Osteoblast (primary cell): ENCODE results near the gene HOXA10. TPM values are rescaled to one million over a fixed set of nuclear protein-coding genes. Genes with fewer than 3 reads are reported as not detected.

Experiments
- DNase-seq: peaks from one replicate; pipeline ENCODE4 v3.0.0; 2011; ENCODE audit warnings: low spot score, mixed read lengths; ENCODE audit not compliant: insufficient read length; ENCODE audit errors: missing footprints
- H2AFZ ChIP-seq: 2 replicates; pipeline ENCODE4 v1.6.0; 2011; ENCODE audit warnings: mild to moderate bottlenecking, low read length
- H3K27ac ChIP-seq: 2 replicates; pipeline ENCODE4 v1.5.1; 2011; ENCODE audit warnings: mild to moderate bottlenecking, low read depth, low read length, moderate library complexity
- H3K27me3 ChIP-seq: 2 replicates; pipeline ENCODE4 v1.6.0; 2012; ENCODE audit warnings: mild to moderate bottlenecking, control low read depth, inconsistent platforms, low read length, moderate library complexity; ENCODE audit not compliant: insufficient read depth
- H3K36me3 ChIP-seq: 2 replicates; pipeline ENCODE4 v1.5.1; 2011; ENCODE audit warnings: mild to moderate bottlenecking, low read length, control low read depth, moderate library complexity; ENCODE audit not compliant: insufficient read depth
- H3K4me1 ChIP-seq: 2 replicates; pipeline ENCODE4 v1.5.1; 2011; ENCODE audit warnings: mild to moderate bottlenecking, low read length, control low read depth, moderate library complexity; ENCODE audit not compliant: insufficient read depth
- H3K4me2 ChIP-seq: 2 replicates; pipeline ENCODE4 v1.6.0; 2011; ENCODE audit warnings: mild to moderate bottlenecking, low read length; ENCODE audit not compliant: insufficient read depth
- H3K4me3 ChIP-seq: fragments of 200-600 bp; sonication (generic); 3 replicates; pipeline ENCODE4 v1.5.1; 2012; ENCODE audit warnings: mild to moderate bottlenecking, low read length, inconsistent platforms; ENCODE audit not compliant: insufficient read depth
- H3K79me2 ChIP-seq: 2 replicates; pipeline ENCODE4 v1.6.0; 2012; ENCODE audit warnings: mild to moderate bottlenecking, low read length, control low read depth, inconsistent platforms; ENCODE audit not compliant: insufficient read depth
- H3K9me3 ChIP-seq: 2 replicates; pipeline ENCODE4 v1.5.1; 2011; ENCODE audit warnings: low read depth, low read length, control low read depth
- H4K20me1 ChIP-seq: 2 replicates; pipeline ENCODE4 v1.6.0; 2012; ENCODE audit warnings: mild to moderate bottlenecking, low read length, control low read depth; ENCODE audit not compliant: insufficient read depth
- CTCF ChIP-seq: IDR thresholded peaks from 2 replicates; pipeline ENCODE4 v1.5.1; 2011; ENCODE audit warnings: mild to moderate bottlenecking, low read depth, low read length, moderate library complexity; ENCODE audit errors: extremely low read depth
- total RNA-seq: library from RNA; depleted of rRNA; stranded (reverse); fragments of >200 nt; gene quantifications from 2 replicates; pipeline ENCODE4 v1.2.3, GENCODE V29; 2012

The HOXA10 gene
- 32.1 and 43.1 TPM in 2 replicates for total RNA-seq

- peaks cover 12% of the 10 kb centered on the region for H3K36me3 ChIP-seq
- H3K9me3 ChIP-seq = no peaks in the 10 kb centered on the region
- peaks cover 41% of the 10 kb centered on the region for H3K4me1 ChIP-seq
- DNase-seq = peak; percentile 90
- H3K79me2 ChIP-seq = peaks cover 100% of the 10 kb centered on the region
- H3K4me3 ChIP-seq = peak within 1 kb of the TSS; percentile 75
- peaks cover 7% of the 10 kb centered on the region for H4K20me1 ChIP-seq
- no peaks in the 10 kb centered on the region for H3K27me3 ChIP-seq
- peak within 1 kb of the TSS; percentile 17 for H2AFZ ChIP-seq
- H3K4me2 ChIP-seq = peak within 1 kb of the TSS; percentile 99
- no peak for TF ChIP-seq CTCF
- peak within 1 kb of the TSS; percentile 76 for H3K27ac ChIP-seq
Measured at GRCh38 chr7:27173956-27174873, at the start of gene HOXA10. Gene HOXA10, minus strand, starts transcription at chr7:27174320. Its CDS starts 14 bp downstream, at chr7:27174306.

GRCh38 chr7:27221201-27221797 lies 47.2 kb upstream of the HOXA10 start:
- no peak for TF ChIP-seq CTCF
- no peaks in the 10 kb centered on the region for H3K36me3 ChIP-seq
- H3K4me1 ChIP-seq = no peaks in the 10 kb centered on the region
- H3K27ac ChIP-seq = no peak overlapping the region
- H3K79me2 ChIP-seq = no peaks in the 10 kb centered on the region
- peak; percentile 77 for DNase-seq
- no peak overlapping the region for H3K4me2 ChIP-seq
- H4K20me1 ChIP-seq = no peaks in the 10 kb centered on the region
- no peaks in the 10 kb centered on the region for H3K9me3 ChIP-seq
- H2AFZ ChIP-seq = no peak overlapping the region
- no peak overlapping the region for H3K4me3 ChIP-seq
- H3K27me3 ChIP-seq = peaks cover 33% of the 10 kb centered on the region

GRCh38 chr7:27220440-27220955 lies 46.4 kb upstream of the HOXA10 start:
- H4K20me1 ChIP-seq = no peaks in the 10 kb centered on the region
- H2AFZ ChIP-seq = no peak overlapping the region
- peak; percentile 68 for DNase-seq
- H3K4me1 ChIP-seq = no peaks in the 10 kb centered on the region
- H3K27ac ChIP-seq = no peak overlapping the region
- no peak overlapping the region for H3K4me2 ChIP-seq
- H3K9me3 ChIP-seq = no peaks in the 10 kb centered on the region
- peaks cover 26% of the 10 kb centered on the region for H3K27me3 ChIP-seq
- no peak overlapping the region for H3K4me3 ChIP-seq
- no peaks in the 10 kb centered on the region for H3K36me3 ChIP-seq
- no peak for TF ChIP-seq CTCF
- no peaks in the 10 kb centered on the region for H3K79me2 ChIP-seq

- Histone ChIP-seq H3K27me3 (peaks cover 19% of the 10 kb centered on the region), H3K4me2 (no peak overlapping the region), H2AFZ (no peak overlapping the region), H3K4me1 (no peaks in the 10 kb centered on the region), H4K20me1 (no peaks in the 10 kb centered on the region), H3K79me2 (no peaks in the 10 kb centered on the region), H3K9me3 (no peaks in the 10 kb centered on the region), H3K27ac (no peak overlapping the region), H3K4me3 (no peak overlapping the region), H3K36me3 (no peaks in the 10 kb centered on the region)
- TF ChIP-seq CTCF = no peak
- DNase-seq = no peak
Measured at GRCh38 chr7:27219821-27220220, 45.7 kb upstream of the HOXA10 start.
